NCI-H2196 treated with DMSO at 0.1 percent for 48 hours (cell line): ENCODE results near the gene MKKS.

Experiments used
- DNase-seq: peaks from one replicate; lab custom pipeline; 2025; ENCODE audit not compliant: unreplicated experiment; lab: John Stamatoyannopoulos, UW

MKKS gene

GRCh38 chr20:10433623-10434466, at the start of gene MKKS:
TSS of gene MKKS (minus strand) at chr20:10434222. CDS start at chr20:10413514, 20,708 bp downstream.
- peak; percentile 88 for DNase-seq

GRCh38 chr20:10483691-10484090, 49.7 kb upstream of the MKKS start:
- no peak for DNase-seq

DNA sequence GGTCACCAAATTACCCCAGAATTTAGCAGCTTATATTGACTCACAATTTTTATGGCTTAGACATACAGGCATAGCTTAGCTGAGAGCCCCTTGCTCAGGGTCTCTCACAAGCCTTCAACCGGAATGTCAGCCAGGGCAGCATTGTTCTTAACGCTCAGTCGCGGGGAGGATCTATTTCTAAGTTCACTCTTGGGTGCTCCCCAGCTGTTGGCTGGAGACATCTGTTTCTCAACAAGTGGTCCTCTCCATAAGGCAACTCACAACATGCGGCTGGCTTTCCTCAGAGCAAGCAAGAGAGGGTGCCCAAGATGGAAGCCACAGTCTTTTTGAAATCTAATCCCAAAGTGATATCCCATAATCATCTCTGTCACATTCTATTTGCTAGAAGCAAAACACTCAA, 47.7 kb upstream of the MKKS start:
- no peak for DNase-seq

- no peak for DNase-seq
Observed at GRCh38 chr20:10478930-10479329, 44.9 kb upstream of the MKKS start.

DNA sequence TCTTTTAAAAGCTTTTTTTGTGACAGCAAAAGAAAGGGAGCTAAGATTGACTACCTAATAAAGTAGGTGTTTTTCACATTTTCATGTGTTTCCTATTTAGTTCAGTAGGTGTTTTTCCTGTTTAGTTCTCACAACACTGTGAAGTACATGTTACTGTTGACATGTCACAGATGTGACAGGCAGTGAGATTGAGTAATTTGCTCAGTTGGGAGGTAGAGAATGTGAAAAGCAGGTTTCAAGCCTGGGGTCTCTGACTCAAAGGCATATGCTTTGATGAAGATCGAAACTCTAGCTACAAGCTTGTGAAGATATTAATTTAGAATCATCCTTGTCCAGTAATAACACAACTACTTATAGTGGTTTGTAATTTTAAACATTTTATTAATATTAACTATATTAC, 44.2 kb upstream of the MKKS start:
- DNase-seq, result no peak

- DNase-seq, result no peak
Observed at GRCh38 chr20:10476319-10476724, 42.3 kb upstream of the MKKS start.

- no peak for DNase-seq
Observed at GRCh38 chr20:10475225-10475624, 41.2 kb upstream of the MKKS start.

- no peak for DNase-seq
Observed at GRCh38 chr20:10474606-10475184, 40.7 kb upstream of the MKKS start.

DNA sequence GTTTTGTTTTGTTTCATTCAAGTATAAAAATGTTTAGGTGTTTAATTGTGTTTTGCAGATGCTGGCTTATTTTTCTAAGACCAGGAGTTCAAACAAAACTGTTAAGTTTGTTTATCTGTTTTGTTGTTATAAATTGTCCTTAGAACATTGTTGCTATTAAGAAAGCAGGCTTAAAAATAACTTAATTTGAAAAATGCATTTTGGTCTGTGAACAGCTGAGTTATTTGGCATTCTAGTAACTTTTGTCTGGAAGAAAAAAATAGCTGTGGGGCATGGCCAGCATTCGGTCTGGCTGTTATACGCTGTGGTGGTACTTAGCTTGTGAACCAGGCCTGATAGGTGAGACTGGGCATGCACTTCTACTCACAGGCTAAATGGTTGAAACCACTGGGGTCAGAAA, 38.8 kb upstream of the MKKS start:
- no peak for DNase-seq

DNA sequence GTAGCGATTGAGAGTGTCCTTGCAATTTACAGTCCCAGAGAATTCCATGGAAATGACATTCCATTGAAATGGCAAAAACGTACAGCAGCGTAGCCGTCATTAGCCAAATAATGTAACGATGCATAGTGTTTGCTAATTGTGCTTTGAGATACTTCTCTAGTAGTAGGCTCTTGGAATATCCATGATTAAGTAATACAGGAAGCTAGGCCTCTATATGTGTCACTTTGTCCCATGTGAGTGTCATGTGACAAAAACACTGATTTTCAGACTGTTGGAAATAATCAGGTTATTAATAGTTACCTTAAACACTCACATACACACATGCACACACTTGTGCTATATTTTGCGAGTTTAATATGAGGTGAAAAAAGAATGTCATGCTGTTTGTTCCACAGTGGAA, 36.3 kb upstream of the MKKS start:
- no peak for DNase-seq

DNA sequence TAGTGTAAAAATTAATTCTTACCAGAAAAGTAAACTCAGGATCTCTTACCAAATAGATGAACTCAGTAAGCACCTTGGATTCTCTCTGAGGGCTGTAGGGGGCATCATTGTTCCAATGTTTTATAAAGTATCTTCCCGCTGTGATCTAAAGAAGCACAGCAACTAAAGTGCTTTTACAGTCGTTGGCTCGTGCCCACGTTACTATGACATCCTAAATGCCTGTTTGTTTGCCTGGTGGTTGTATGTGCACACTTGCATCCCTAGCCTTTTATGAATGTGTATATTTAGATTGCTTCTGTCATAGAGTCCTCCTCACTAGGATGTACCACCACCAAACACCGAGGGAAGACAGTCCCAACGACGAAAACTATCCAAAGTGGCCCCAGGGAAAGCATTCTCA, 35.6 kb upstream of the MKKS start:
- peak; percentile 73 for DNase-seq

DNA sequence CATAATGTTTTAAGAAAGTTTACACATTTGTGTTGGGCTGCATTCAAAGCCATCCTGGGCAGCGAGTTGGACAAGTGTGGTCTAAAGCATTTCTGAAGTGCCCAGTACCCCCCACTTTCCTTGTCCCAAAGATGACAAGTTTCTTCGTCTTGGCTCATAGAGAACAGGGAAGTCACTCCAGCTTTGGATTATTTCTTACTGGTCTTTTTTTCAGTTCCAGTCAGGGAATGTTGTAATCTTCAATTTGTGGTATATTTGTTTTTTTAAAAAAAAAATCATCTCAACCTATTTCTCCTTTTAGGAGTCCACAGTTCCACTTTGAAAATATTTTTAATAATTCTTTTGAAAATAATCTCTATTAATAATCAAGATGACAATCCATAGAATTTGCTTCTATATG, 35.0 kb upstream of the MKKS start:
- DNase-seq, result no peak

GRCh38 chr20:10468340-10468845, 34.4 kb upstream of the MKKS start:
- DNase-seq, result no peak

DNA sequence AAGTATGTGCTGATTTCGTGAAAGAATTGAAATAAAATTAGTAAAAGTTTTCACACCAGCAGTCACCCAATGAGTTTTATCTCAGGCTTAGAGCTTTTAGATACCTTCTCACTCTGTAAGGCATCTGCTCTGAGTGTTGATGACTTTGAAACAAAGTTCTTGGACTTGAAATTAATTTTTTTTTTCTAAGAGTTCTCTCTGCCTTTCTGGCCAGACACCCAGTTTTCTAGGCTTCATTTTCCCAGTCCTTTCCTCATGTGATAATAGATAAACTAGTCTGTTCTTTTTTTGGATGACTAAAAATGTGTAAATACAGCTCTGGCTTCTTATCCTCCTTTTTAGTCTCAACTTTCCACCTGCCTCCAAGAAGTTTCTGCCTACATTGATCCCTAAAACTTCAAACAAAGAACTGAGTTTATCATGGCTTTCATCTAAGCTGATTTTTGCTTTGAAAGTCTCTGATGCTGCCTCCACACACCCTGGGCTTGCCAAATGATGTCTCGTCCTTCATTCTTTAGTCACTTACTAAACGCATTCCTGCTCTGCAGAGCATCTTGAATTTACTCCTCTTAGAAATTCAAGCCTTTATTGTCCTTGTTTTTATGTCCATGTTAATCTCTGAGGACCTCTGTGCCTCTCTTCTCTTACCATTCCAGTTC, 33.8 kb upstream of the MKKS start:
- DNase-seq, result no peak

DNA sequence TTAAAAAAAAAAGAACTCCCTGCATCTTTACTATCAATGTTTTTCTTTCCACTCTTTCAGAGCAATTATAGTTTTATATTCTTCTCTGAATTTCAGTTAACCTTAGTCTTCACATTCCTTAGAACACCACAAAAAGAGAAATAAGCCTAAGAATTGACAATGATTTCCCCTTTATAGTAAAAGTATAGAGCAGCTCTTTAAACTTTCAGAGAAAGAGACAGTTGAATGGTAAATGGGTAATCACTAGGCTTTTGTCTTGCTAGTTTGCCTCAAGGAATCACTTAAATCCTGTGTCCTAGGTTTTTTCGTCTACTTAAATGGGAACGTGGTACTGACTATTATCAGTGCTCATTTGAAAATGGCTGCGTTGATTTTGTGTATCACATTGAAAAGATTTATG, 32.8 kb upstream of the MKKS start:
- no peak for DNase-seq

- DNase-seq, result no peak
Observed at GRCh38 chr20:10466325-10466724, 32.3 kb upstream of the MKKS start.

DNA sequence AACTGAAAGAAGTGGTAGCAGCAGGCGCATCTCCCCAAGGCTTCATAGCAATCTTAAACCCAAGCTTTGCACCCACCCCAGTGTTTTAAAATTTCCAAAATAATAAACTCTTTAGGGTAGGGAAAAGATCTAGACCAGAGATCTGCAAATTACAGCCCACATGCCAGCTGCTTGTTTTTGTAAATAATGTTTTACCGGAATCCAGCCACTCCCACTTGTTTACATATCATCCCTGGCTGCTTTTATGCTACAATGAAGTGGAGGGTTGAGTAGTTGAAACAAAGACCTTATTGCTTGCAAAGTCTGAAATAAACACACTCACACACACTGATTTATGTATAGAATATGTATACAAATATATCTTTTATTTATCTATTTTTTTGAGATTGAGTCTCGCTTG, 31.1 kb upstream of the MKKS start:
- DNase-seq, result no peak

- DNase-seq, result no peak
Observed at GRCh38 chr20:10463622-10464021, 29.6 kb upstream of the MKKS start.

GRCh38 chr20:10462516-10462915, 28.5 kb upstream of the MKKS start:
- DNase-seq, result no peak

DNA sequence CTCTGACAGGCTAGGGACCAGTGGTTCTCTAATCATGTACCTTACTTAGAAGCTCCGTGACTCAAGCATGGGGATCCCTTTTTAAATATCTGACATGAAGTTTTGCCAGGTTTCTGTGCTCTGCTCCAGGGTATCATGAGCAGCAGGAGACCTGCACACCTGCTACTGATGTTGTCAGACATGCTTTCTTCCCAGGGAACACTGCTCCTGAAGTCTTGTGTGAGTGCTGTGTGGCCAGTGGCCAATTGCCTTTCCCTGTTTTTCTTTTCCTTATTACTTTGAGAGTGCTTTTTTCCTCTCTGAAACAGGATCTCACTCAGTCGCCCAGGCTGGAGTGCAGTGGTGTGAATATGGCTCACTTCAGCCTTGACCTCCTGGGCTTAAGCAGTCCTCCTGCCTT, 27.5 kb upstream of the MKKS start:
- DNase-seq, result no peak

- no peak for DNase-seq
Observed at GRCh38 chr20:10454151-10454750, 20.2 kb upstream of the MKKS start.

DNA sequence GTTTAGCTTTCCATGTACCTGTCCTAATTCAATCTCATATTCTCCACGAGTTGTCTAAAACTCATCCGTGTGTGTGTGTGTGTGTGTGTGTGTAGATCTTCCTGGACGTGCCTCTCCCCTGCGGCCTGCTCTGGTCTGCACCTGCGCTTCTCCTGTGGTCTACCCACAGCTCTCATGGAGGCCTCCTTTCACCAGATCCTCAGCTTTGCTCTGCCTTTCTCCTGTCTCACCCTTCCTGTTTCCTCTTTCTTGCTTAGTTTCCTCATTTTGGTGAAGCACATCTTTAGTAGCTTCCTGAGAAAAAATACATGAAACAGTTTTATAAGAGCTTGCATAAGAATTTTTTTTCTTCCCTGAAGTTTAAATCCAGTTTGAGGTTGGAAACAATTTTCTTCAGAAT, 19.2 kb upstream of the MKKS start:
- peak; percentile 19 for DNase-seq
